Transverse colon (tissue), 3 donors: ENCODE results near the gene PGGT1B.

Experiments used
- POLR2A ChIP-seq: fragments of 450-650 bp; IDR thresholded peaks from one replicate; pipeline ENCODE4 v1.6.1; 2016; ENCODE audit warnings: antibody characterized with exemption, mild to moderate bottlenecking, moderate library complexity
- TF ChIP-seq, protein P1 (sequence below), 5 experiments: fragments of 200-600 bp in 3 of 5; fragments of 450-650 bp in 2 of 5; sonication (generic) in 3 of 5; IDR thresholded peaks; 1 replicate in 2 of 5; 2 replicates in 3 of 5; pipeline ENCODE4 v1.5.1; 2016 to 2017; ENCODE audit warnings: antibody characterized with exemption in 5 of 5, inconsistent platforms in 3 of 5, mild to moderate bottlenecking in 2 of 5, moderate library complexity in 1 of 5

DNA sequence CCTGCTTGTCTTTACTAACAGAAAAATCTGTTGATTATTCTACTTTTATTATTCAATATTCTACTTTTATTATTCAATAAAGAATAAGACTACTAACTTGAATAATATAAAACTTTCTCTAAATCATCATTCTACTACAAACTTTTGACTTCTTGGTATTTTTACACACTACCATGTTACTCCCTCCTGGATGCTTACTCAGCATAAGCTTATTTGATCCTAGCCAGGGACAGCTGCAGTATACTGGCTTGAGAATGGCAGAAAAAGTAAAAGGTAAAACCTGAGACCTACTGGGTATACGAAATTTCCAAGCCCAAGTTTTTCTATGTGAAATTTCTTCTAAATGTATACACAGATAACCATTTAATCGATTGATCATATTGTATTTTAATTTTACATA, 26.1 kb downstream of the PGGT1B start:
- no peak for TF ChIP-seq POLR2A
- TF ChIP-seq, protein P1, sequence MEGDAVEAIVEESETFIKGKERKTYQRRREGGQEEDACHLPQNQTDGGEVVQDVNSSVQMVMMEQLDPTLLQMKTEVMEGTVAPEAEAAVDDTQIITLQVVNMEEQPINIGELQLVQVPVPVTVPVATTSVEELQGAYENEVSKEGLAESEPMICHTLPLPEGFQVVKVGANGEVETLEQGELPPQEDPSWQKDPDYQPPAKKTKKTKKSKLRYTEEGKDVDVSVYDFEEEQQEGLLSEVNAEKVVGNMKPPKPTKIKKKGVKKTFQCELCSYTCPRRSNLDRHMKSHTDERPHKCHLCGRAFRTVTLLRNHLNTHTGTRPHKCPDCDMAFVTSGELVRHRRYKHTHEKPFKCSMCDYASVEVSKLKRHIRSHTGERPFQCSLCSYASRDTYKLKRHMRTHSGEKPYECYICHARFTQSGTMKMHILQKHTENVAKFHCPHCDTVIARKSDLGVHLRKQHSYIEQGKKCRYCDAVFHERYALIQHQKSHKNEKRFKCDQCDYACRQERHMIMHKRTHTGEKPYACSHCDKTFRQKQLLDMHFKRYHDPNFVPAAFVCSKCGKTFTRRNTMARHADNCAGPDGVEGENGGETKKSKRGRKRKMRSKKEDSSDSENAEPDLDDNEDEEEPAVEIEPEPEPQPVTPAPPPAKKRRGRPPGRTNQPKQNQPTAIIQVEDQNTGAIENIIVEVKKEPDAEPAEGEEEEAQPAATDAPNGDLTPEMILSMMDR (IDR thresholded peaks at IDR 0.05) = no peak
